UCSD-AML1 (cell line): ENCODE results near the gene MOB3B.

ENCODE experiments used
- DNase-seq: peaks from one replicate; lab custom pipeline; 2025; ENCODE audit not compliant: unreplicated experiment; lab: John Stamatoyannopoulos, UW

The MOB3B gene

DNA sequence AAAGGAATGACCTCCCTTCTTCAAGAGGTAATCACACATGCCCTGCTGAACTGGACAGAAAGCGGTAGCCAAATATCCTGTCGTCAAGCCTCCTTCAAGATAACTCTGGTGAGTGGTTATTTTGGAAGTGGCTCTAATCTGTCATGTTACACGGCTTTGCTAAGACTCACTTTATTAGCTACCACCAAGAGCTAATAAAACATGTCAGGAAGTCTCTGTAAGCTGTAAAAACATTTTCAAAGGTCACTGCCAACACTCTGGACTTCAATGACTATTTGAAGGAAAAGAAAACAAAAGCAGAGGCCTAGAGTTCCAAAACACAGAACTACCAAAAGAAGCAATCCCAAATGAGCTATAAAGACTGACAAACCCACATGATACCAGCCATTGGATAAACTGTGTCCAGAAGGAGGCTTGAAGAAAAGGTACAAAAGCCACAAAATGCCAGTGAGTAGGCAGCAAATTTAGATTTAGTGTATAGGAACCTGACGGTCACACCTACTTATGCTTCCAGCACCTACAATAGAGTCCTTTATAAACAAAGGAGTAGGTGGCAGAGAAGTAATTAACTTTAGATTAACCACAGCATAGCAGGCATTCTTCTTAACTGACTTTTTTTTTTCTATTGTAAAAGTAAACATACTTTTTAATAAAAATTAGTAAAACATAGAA, 135.3 kb downstream of the MOB3B start:
- DNase-seq, result no peak

GRCh38 chr9:27393054-27393846, 136.4 kb downstream of the MOB3B start:
- DNase-seq, result no peak

- DNase-seq, result no peak
These were observed 137.2 kb downstream of the MOB3B start for GRCh38 chr9:27392451-27392850.

DNA sequence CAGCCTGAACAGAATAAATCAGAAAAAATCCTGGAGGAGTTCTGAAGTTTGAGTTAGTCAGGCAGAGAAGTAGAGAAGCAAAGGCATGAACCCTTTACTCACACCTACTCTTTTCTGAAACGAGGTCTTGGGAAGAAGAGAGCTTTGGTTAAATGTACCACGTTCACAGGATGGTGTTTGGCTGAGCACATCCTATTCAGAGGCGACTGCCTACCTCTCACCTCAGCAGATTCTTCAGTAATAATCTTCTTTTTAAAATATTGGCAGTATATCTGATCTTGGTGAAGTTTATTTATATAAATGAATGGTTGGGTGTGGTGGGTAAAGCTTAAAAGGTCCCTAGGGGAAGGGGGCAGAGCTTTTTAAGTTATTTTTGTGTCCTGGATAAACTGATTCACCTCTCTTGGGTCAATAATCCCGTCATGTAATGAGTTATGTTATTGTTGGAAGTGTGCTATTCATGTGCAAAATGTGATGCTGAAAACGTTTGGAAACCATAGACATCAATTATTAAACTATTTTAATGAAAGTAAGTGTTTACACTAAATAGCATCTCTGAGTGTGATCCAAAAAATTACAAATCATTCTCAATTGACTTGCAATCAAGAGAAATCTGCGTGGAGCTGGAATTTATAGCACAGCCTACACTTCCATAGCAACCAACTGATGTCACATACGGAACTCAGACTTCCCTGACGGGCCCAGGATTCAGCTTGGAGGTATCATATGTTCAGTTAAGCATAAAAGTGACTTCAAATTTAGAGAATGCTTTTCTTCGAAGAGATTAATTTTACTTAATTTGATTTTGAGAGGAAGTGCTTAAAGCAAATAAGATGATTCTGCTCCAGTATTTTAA, 138.3 kb downstream of the MOB3B start:
- no peak for DNase-seq

GRCh38 chr9:27388150-27388549, 141.5 kb downstream of the MOB3B start:
- DNase-seq, result no peak

DNA sequence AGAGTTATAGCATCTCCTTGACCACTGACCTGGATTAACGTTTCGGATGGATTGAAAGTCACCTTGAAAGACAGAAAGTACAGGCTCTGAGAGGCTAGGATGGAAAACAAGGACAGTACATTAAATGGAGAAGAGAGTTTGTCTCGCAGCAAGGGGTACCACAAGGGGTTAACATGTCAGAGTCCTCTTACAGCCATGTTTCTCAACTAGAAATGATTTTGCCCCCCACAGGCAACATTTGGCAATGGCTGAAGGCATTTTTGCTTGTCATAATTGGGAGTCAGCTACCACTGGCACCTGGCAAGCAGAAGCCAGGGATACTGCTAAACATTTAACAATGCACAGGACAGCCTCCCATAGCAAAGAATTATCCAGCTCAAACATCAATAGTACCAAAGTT, 141.9 kb downstream of the MOB3B start:
- no peak for DNase-seq

GRCh38 chr9:27386571-27387091, 143.0 kb downstream of the MOB3B start:
- DNase-seq, result no peak

GRCh38 chr9:27385606-27386322, 143.8 kb downstream of the MOB3B start:
- no peak for DNase-seq

DNA sequence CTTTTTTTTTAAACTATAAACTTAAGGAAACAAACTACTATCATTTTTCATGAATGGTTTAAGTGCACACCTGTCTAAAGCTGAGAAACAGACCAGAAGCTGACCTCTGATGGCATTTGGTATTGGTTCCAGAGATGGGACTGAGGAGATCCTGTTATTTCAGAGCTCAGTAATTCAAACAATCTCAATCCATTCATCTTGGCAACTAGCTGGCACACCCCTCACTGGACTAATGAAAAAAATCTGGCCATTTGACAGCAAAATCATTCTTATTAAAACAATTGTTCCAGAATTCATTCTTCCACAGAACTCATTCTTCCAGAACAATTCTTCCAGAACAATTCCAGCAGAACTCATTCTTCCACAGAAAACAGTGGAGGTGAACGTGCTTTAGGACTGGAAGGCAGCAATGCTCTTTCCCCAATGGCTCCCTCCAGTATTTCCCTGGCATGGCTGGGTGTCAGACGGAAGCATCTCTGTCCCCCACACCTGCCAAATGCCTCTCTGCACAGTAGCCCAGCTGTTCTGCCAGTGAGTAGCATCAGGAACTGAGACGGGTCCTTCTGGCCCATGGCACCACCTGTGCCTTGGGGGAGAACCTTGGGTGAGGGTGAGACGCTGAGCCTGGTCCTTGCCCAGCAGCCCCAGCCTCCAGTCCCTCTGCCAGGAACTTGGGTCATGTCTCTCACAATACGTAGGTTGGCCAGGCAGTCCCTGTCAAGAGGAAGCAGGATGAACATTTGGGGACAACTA, 145.2 kb downstream of the MOB3B start:
- DNase-seq, result no peak

DNA sequence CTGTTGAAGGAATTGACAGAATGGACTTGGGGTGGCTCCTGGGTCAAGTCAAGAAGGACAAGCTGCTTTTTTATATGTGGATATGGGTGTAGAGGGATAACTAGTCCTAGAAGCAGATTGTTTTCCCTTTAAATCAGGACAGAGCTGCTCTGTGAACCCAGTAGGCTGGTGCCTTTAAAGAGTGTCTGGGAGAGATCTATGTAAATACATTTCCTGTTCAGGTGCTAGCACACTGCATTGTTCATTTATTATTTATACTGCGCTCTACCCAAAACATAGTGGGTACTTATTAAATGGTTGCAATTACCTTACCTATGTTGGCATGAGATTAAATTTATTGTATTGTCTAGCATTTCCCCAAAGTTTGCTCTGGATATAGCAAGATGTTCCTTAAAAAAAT, 146.1 kb downstream of the MOB3B start:
- DNase-seq, result no peak

DNA sequence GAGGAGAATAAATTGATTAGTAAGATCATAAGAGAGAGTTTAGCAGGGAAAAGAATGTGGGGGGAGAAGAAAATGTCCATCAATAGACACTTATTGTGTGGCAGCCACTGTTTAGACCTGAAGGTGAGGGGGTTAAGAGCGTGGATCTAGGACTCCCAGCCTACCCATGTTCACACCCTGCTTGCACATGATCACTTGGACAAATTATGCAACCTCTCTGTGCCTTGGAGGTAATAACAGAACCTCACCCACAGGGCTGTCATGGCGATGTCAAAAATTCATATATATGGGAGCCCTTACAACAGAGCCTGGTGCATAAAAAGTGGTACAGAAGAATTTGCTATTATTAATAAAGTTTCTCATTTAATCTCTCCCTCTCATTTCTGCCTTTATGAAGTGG, 146.6 kb downstream of the MOB3B start:
- no peak for DNase-seq

DNA sequence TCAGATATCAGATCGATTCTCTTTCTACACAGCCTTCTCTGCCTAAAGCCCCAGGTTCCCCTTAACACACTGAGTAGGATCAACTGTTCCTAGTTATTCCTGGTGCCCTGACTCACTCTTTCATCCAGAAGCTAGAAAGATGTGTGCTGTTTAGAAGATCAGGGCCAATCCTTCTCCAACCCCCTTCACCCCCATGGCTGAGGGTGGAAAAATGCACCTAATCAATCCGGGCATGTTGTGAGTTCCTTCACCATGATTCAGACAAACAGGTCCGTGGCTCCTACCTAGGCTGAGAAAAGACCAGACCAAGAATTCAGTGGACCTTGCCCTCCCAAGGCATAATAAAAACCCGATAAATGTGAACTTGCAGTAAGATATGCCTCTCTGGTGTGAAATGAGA, 147.3 kb downstream of the MOB3B start:
- DNase-seq, result no peak

- DNase-seq, result no peak
These were observed 150.0 kb downstream of the MOB3B start for GRCh38 chr9:27379311-27380251.

DNA sequence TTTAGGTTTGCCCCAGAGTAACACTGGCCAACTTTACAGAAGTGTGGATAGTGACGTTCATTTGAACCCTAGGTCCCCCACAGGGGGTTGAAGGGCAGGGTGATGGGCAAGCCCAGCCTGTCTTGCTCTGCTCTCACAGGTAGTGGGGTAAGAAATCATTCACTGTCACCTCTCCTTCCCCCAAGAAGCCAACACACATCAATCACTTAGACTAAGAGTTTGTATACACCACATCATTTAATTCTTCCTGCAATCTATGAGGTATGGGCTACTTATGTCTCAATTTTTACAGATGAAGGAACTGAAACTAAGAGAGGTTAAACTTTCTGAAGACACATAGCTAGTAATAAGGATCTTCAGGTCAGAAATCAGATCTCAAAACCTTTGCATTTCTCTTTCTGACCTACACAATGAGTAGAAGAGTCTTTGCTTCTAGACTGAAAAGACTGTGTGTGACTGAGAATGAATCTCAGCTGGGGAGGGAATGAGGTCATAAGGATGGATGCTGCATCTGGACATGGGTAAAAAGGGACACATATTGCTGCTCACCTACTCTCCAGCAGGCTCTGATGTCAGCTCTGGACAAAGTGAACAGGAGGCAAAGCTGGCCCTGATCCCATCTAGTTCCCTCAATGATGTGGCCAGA, 151.7 kb downstream of the MOB3B start:
- no peak for DNase-seq

DNA sequence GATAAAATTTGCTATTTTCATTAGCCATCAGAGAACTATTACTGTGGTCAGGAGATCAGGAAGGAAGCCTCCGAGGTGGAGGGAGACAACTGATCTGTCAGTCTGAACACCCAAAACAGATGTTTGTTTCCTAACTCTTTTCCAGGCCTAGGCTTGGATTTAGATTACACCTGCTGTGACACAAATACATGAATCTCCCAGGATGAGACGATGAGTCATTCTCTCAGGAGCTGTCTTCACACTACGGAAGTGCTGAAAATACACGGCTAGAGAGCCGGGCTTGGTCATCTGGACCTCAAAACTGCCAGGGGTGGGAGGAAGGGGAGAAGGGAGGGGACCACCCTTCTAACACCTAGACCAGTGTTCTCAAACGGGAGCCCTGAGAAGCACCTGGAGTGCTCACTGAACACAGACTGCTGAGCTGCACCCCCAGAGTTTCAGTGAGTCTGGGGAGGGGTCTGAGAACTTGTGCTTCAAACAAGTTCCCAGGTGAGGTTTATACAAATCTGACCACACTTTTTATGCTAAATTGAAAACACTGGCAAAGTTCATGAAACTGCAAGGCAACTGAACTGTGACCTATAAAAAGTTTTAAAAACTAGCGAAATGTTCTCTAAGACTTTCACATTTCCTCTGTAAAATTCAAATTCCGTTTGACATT, 152.3 kb downstream of the MOB3B start:
- DNase-seq, result no peak

- no peak for DNase-seq
These were observed 155.8 kb downstream of the MOB3B start for GRCh38 chr9:27373851-27374250.

DNA sequence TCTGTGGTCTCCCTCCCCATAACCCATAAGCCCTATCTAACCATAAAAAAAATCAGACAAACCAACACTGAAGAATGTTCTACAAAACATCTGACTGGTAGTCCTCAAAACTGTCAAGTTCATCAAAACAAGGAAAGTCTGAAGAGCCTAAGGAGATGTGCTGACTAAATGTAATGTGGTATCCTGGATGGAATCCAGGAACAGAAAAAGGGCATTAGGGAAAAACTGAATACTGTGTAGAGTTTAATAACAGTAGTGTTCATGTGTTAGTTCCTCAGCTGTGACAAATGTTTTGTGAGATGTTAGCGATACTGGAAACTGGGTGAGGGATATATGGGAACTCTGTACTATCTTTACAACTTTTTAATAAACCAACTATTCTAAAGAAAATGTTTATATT, 157.0 kb downstream of the MOB3B start:
- DNase-seq, result no peak

DNA sequence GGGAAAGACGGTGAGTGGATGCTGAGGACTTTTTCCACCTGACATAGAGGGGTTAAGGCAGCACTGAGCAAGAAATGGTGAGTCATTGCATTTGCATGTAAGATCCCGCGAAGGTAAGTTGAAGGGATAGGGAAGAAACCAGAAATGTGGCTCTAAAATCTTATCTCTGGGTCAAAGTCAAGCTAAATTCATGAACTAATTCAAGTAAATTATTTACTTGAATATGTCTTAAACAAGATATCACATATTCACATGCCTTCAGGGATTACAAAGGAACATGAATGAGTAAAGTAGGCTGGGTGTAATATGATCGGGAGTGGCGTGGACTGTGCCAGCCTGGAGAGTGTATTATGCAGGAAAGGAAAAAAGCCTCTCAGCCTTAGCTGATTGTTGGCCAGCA, 158.2 kb downstream of the MOB3B start:
- no peak for DNase-seq
